GM19397 (cell line): ENCODE measurements around the gene TMEM269.

Source experiments
- ATAC-seq: cut with Tn5 transposase; IDR thresholded peaks from one replicate; pipeline ENCODE4 v1.9.1; 2021; ENCODE audit warnings: mild to moderate bottlenecking, moderate library complexity; ENCODE audit not compliant: unreplicated experiment

TMEM269 gene

DNA sequence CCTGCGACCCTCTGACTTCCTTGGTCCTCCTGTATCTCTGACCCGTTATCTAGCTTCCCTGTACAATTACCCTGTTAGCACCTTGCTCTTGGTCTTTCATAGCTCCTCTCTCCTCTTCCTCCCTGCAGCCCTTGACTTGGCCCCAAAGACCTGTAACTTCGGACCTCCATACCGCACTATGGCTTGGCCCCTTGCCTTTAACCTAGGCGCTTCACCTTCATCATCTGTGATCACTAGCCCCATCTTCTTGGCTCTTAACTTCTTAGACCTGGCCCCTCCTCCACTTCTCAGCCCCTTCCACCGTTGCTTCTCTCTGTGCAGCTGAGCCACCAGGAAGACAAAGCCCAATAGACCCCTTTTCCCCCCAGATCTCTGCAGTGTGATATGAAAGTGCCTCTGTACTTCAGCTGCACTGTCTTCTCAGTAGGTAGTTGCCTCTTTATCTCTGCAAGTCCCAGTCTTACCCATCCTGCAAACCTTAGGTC is 62.4 kb downstream of the TMEM269 start:
- no peak for ATAC-seq

- no peak for ATAC-seq
Measured at GRCh38 chr1:42847721-42848460, 63.1 kb downstream of the TMEM269 start.

DNA sequence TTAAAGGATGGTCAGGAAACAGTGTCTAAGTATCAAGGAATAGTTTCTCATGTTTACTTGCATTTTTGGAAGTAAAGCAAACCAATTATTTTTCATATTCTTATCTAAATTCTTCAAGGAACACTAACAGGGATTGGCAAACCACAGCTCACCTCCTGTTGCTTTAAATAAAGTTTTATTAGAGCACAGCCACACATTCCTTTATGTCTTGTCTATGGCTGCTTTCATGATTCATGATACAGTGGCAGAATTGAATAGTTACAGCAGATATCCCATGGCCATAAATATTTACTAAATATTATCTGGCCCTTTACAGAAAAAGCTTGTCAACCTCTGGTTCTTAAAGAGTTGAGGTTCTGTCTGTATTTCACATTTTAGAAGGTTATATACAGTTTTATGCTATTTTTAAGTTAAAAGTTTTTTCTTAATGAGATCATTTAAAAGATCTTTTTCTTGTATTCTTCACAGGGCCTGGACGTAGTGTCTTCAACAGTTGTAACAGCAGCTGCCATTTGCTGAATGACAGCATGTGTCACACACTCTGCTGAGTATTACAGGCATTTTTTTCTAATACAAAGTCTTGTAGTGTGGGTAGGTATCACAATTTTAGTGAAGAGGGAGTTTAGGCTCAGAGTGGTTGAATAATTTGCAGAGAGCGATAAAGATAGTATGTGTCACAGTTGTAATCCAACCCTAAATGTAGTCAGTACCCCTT is 64.2 kb downstream of the TMEM269 start:
- ATAC-seq = no peak

DNA sequence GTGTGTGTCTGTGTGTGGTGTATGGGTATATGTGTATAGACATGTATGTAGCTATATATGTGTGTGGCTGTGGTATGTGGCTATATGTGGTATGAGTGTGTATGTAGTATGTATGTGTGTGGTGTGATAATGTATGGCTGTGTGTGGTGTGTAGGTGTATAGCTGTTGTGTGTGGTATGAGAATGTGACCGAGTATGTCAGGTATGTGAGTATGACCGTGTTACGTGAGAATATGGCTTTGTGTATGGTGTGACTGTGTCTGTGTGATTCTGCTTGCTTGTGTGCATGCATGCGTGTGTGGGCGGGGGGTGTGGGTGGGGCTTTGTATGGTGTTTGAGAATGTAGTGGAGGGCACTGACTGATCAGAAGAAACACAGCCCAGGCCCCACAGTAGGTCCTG is 65.2 kb downstream of the TMEM269 start:
- no peak for ATAC-seq
